Measurements from ENCODE around the gene CEBPG. TPM values are rescaled to one million over a fixed set of nuclear protein-coding genes. Genes with fewer than 3 reads are reported as not detected.

CEBPG gene
- total and polyA plus RNA-seq, 12 donors: 10.4 to 22.2 (median 14.3) TPM

DNA sequence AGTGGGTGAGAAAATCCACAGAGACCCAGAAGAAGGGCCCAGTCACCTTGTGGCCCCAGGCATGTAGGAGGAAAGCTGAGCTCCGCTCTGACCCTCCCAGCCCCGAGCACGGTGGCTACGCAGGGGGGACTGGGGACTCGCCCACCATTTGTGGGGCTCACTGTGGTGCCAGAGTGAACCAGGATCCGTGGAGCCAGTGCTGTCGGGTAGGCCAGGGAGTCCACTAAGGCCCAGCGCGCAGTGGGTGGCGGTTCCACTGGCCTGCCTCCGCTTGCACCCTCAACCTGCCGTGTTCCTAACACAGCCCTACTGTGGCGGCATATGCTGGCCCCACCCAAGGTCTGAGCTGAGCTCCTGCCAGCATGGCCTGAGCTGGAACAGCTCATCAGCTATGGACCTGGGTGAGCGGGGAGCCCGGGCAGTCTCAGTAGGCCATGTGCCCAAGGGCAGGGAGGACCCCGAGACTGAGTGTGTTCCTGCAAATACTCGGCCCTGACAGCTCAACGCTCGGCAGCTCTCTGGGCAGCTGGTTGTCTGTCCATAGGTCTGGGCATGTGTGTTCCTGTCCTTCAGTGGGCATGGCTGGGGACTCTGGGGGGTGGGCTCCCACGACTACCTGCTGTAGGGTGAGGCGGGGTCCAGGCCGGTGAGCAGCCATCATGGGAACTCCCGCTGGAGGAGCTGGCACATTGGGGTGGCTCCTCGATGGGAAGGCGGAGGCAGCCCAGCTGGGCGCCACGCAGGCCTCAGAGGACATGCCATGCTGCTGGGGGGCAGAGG lies 36.6 kb downstream of the CEBPG start:
- H3K4me3 ChIP-seq: no peak overlapping the region
- WGBS, 2 donors: 93 to 95% methylated on average over 27 of the region's 27 CpGs
- no peak overlapping the region for H3K27ac ChIP-seq
- TF ChIP-seq, protein P1, sequence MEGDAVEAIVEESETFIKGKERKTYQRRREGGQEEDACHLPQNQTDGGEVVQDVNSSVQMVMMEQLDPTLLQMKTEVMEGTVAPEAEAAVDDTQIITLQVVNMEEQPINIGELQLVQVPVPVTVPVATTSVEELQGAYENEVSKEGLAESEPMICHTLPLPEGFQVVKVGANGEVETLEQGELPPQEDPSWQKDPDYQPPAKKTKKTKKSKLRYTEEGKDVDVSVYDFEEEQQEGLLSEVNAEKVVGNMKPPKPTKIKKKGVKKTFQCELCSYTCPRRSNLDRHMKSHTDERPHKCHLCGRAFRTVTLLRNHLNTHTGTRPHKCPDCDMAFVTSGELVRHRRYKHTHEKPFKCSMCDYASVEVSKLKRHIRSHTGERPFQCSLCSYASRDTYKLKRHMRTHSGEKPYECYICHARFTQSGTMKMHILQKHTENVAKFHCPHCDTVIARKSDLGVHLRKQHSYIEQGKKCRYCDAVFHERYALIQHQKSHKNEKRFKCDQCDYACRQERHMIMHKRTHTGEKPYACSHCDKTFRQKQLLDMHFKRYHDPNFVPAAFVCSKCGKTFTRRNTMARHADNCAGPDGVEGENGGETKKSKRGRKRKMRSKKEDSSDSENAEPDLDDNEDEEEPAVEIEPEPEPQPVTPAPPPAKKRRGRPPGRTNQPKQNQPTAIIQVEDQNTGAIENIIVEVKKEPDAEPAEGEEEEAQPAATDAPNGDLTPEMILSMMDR (IDR thresholded peaks at IDR 0.05): no peak
- H3K9me3 ChIP-seq: no peaks in the 10 kb centered on the region
- peaks cover 0 to 20% (median 0%) of the 10 kb centered on the region in 9 donors for H3K36me3 ChIP-seq
- intact Hi-C loops (cut with DNase I): loop anchor here in 7 of 10 donors (2.0 to 10.0 kb wide), 5 partner anchors 78 to 265 kb away; partner anchors contain the start of gene CEBPA (in 6 of the 7)
- DNase-seq (no peak), ATAC-seq (no peak)
- H3K27me3 ChIP-seq: no peaks in the 10 kb centered on the region
- peaks cover 0 to 15% (median 0%) of the 10 kb centered on the region in 9 donors for H3K4me1 ChIP-seq

DNA sequence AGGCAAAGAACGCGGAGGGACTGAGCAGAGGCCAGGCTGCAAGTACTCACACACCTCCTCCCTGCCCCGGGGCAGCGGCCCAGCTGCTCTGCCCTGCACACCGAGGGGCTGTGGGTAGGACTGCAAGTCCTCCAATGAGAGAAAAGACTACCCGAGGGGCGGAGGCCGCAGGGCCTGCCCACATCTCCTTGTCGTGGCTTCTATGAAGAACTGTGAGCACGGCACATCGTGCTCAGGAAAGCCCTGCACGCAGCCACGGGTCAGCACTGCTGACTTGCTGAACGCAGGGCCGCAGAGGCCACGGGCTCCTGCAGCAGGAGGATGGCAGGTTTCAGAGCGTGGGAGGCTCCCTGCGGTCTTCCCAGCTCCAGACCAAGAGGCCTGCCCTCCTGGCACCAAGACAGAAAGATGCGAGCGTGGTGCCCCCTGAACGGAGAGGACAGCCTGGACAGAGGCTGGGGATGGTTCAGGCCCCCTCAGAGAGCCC lies 37.4 kb downstream of the CEBPG start:
- no peak overlapping the region for H3K4me3 ChIP-seq
- H3K27ac ChIP-seq: no peak overlapping the region
- TF ChIP-seq, protein P1 (IDR thresholded peaks at IDR 0.05): no peak
- ATAC-seq (no peak), DNase-seq (no peak)
- peaks cover 0 to 20% (median 0%) of the 10 kb centered on the region in 9 donors for H3K36me3 ChIP-seq
- intact Hi-C loops (cut with DNase I): loop anchor here in 1 of 10 donors (2.0 kb wide), 1 partner anchor 178 kb away; no protein-coding TSS in a partner anchor
- no peaks in the 10 kb centered on the region for H3K27me3 ChIP-seq
- H3K9me3 ChIP-seq: no peaks in the 10 kb centered on the region
- WGBS, 2 donors: 87 to 89% methylated on average over 21 of the region's 21 CpGs
- H3K4me1 ChIP-seq: peaks cover 0 to 9% (median 0%) of the 10 kb centered on the region in 9 donors

DNA sequence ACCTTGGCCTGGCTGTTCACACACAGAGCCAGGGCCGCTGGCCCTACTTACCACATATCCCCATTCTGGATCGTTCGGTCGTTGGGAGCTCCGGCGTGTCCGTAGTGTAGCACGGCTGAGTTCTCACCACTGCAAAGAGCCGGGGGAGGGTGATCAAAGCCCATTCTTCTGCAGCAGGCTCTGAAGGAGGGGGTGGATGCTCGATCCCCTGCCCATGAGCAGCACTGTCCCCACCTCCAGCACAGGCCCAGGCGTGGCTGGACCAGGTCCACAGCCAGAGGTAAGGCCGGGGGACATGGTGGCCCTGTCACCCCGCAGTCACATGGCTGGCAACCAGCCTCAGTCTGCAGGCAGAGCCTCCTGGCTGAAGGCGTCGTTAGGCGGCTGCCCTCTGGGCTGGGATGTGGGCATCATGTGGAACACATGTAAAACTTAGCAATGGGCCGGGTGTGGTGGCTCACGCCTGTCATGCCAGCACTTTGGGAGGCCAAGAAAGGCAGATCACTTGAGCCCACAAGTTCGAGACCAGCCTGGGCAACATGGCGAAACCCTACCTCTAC lies 38.2 kb downstream of the CEBPG start:
- H3K4me3 ChIP-seq: no peak overlapping the region
- TF ChIP-seq, protein P1 (IDR thresholded peaks at IDR 0.05): no peak
- no peaks in the 10 kb centered on the region for H3K27me3 ChIP-seq
- H3K9me3 ChIP-seq: no peaks in the 10 kb centered on the region
- ATAC-seq: no peak
- intact Hi-C loops (cut with DNase I): loop anchor here in 1 of 10 donors (2.0 kb wide), 1 partner anchor 179 kb away; no protein-coding TSS in a partner anchor
- H3K4me1 ChIP-seq: peaks cover 0 to 5% (median 2%) of the 10 kb centered on the region in 9 donors
- H3K36me3 ChIP-seq: peaks cover 0 to 20% (median 0%) of the 10 kb centered on the region in 9 donors
- DNase-seq: no peak
- 94% methylated on average over 20 of the region's 20 CpGs for WGBS, 2 donors
- H3K27ac ChIP-seq: no peak overlapping the region

DNA sequence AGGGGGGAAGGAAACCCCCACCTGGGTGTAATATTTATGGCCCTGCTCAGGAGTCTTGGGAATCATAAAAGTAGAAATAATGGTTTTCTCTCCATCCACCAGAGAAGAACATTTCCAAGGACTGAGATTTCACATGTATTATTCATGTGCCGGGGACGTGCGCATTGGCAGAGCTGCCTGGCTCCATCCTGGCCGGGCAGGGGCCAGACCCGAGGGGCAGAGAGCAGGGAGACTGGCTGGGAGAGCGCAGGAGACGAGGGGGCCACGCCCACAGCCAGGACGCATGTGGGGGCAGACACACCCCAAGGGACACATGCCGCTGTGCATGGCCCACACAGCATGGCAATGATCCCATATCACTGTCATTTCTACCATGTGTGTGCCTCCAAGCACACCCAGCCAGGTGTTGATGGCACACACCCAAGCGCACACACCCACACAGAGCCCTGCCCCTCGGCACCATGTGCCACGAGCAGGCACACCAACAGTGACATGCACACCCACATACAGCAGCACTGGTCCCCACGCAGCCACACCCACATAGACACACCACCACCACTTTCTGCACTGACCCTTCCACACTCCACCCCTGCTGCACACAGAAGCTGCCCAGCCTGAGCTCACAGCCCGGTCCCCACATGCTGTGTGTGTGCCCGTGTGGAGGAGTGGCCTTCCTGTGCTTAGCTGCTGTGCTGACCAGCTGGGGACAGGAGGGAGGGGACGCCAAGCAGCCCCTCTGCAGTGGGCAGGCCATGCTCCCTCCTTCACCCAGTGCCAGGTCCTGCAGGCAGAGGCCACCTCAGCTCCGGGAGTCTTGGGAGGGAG lies 39.3 kb downstream of the CEBPG start:
- H3K36me3 ChIP-seq: peaks cover 0 to 20% (median 0%) of the 10 kb centered on the region in 9 donors
- H3K4me3 ChIP-seq: no peak overlapping the region
- H3K4me1 ChIP-seq: peaks cover 0 to 8% (median 0%) of the 10 kb centered on the region in 9 donors
- no peaks in the 10 kb centered on the region for H3K9me3 ChIP-seq
- no peaks in the 10 kb centered on the region for H3K27me3 ChIP-seq
- TF ChIP-seq, protein P1 (IDR thresholded peaks at IDR 0.05): no peak
- WGBS, 2 donors: 89% methylated on average over 18 of the region's 18 CpGs
- no peak overlapping the region for H3K27ac ChIP-seq
- ATAC-seq: no peak
- intact Hi-C loops (cut with DNase I): no loop called here
- no peak for DNase-seq
